HepG2 (cell line): ENCODE measurements around the gene GAN. TPM values are rescaled to one million over a fixed set of nuclear protein-coding genes. Genes with fewer than 3 reads are reported as not detected.

ENCODE experiments used
- ATAC-seq: fragments of 200-7000 bp; cut with Tn5 transposase; 3 replicates; pipeline ENCODE4 v1.9.1; 2020; ENCODE audit warnings: mild to moderate bottlenecking, moderate library complexity
- BruUV-seq: library from RNA; stranded (reverse); fragments of 400-500 nt; replicated peaks from 2 replicates; lab custom pipeline; 2021; lab: Mats Ljungman, UMichigan
- CTCF ChIA-PET: fragments of 300-600 bp; formaldehyde crosslinking; extraction: SDS; loops from one replicate; lab custom pipeline; 2021; ENCODE audit warnings: low total read pairs, inconsistent platforms, low intra/inter-chr PET ratio; lab: Yijun Ruan, JAX
- POLR2A ChIA-PET: fragments of 350-600 bp; sonication (Branson Sonifier 250); formaldehyde crosslinking; loops from one replicate; lab custom pipeline; 2020; ENCODE audit warnings: antibody characterized with exemption, inconsistent platforms; lab: Yijun Ruan, JAX
- DNase-seq: peaks from one replicate; pipeline ENCODE4 v3.0.0-alpha.2; 2015; ENCODE audit warnings: low spot score
- FAIRE-seq: peaks from 3 replicates; lab custom pipeline; 2011; peaks lifted over from hg19 to GRCh38; lab: Jason Lieb, UNC
- H2AFZ ChIP-seq: one replicate; pipeline ENCODE4 v1.6.1; 2011; ENCODE audit warnings: low read length, inconsistent platforms
- H3K27ac ChIP-seq: fragments of 300-600 bp; 3 replicates; pipeline ENCODE4 v1.8.0; 2011; ENCODE audit warnings: mixed run types, mild to moderate bottlenecking, mixed read lengths, low read length, inconsistent platforms; ENCODE audit not compliant: insufficient read depth; ENCODE audit errors: extremely low read length
- H3K27me3 ChIP-seq, 2 experiments: fragments of 200-600 bp in 1 of 2; 2 replicates in 1 of 2; 3 replicates in 1 of 2; pipeline versions ENCODE4 v1.6.0 to v1.8.0; 2011; ENCODE audit warnings: low read length in 2 of 2, mild to moderate bottlenecking in 2 of 2, moderate library complexity in 2 of 2, inconsistent platforms in 1 of 2; ENCODE audit not compliant: insufficient read depth in 2 of 2, control insufficient read depth in 1 of 2
- H3K36me3 ChIP-seq, 2 experiments: fragments of 200-600 bp in 1 of 2; replicated peaks in 1 of 2; 2 replicates in 1 of 2; 3 replicates in 1 of 2; pipeline versions ENCODE4 v1.5.1 to v1.8.0; 2011; ENCODE audit warnings: low read length in 2 of 2, inconsistent platforms in 1 of 2; ENCODE audit not compliant: insufficient read depth in 2 of 2, control insufficient read depth in 1 of 2
- H3K4me1 ChIP-seq: 2 replicates; pipeline ENCODE4 v1.5.1; 2012; ENCODE audit warnings: low read length, inconsistent platforms; ENCODE audit not compliant: insufficient read depth
- H3K4me2 ChIP-seq: 2 replicates; pipeline ENCODE4 v1.6.0; 2011; ENCODE audit warnings: low read depth, low read length, inconsistent platforms
- H3K4me3 ChIP-seq, 3 experiments: fragments of 200-600 bp in 1 of 3; sonication (generic), shearing (Covaris generic) in 1 of 3; replicated peaks in 1 of 3; 2 replicates each; pipeline ENCODE4 v1.5.1; 2011 to 2016; ENCODE audit warnings: low read length in 3 of 3, inconsistent platforms in 2 of 3, low read depth in 2 of 3, mild to moderate bottlenecking in 2 of 3, control low read depth in 1 of 3, mixed read lengths in 1 of 3; ENCODE audit not compliant: insufficient read depth in 1 of 3
- H3K79me2 ChIP-seq: one replicate; pipeline ENCODE4 v1.6.1; 2011; ENCODE audit warnings: low read length, inconsistent platforms; ENCODE audit not compliant: insufficient read depth
- H3K9ac ChIP-seq: 2 replicates; pipeline ENCODE4 v1.6.0; 2011; ENCODE audit warnings: mild to moderate bottlenecking, low read depth, low read length, inconsistent platforms; ENCODE audit not compliant: insufficient read depth
- H3K9me3 ChIP-seq: 2 replicates; pipeline ENCODE4 v1.5.1; 2012; ENCODE audit warnings: mild to moderate bottlenecking, low read length
- H4K20me1 ChIP-seq: 2 replicates; pipeline ENCODE4 v1.6.0; 2011; ENCODE audit warnings: inconsistent platforms, mild to moderate bottlenecking, low read length, moderate library complexity; ENCODE audit not compliant: insufficient read depth
- GFI1 ChIP-seq: sonication (generic); formaldehyde crosslinking; IDR thresholded peaks from 2 replicates; pipeline ENCODE4 v1.5.0; 2020; ENCODE audit warnings: missing genetic modification reagents, mild to moderate bottlenecking, borderline replicate concordance
- ISX ChIP-seq: sonication (generic); formaldehyde crosslinking; conservative IDR thresholded peaks from 2 replicates; pipeline ENCODE4 v1.5.0; 2020; ENCODE audit warnings: missing genetic modification reagents
- KDM6A ChIP-seq: IDR thresholded peaks from 2 replicates; pipeline ENCODE4 v1.6.1; 2016; ENCODE audit warnings: low read depth
- MNT ChIP-seq: fragments of 450-650 bp; IDR thresholded peaks from 2 replicates; pipeline ENCODE4 v1.6.1; 2016
- NFATC3 ChIP-seq: sonication (generic); formaldehyde crosslinking; IDR thresholded peaks from 2 replicates; pipeline ENCODE4 v1.5.1; 2020; ENCODE audit warnings: mild to moderate bottlenecking, missing genetic modification reagents
- PITX1 ChIP-seq: sonication (generic); formaldehyde crosslinking; IDR thresholded peaks from 2 replicates; pipeline ENCODE4 v1.5.1; 2020; ENCODE audit warnings: mild to moderate bottlenecking, missing genetic modification reagents
- RXRA ChIP-seq: sonication (generic); formaldehyde crosslinking; IDR thresholded peaks from 2 replicates; pipeline ENCODE4 v1.5.1; 2020; ENCODE audit warnings: missing genetic modification reagents
- SMARCE1 ChIP-seq: fragments of 450-650 bp; IDR thresholded peaks from 2 replicates; pipeline ENCODE4 v1.6.1; 2017; ENCODE audit warnings: borderline replicate concordance
- TFE3 ChIP-seq: IDR thresholded peaks from 2 replicates; pipeline ENCODE4 v1.6.1; 2016
- THYN1 ChIP-seq: sonication (generic); formaldehyde crosslinking; IDR thresholded peaks from 2 replicates; pipeline ENCODE4 v1.8.1; 2023; ENCODE audit warnings: low read depth, mild to moderate bottlenecking, moderate library complexity, missing genetic modification reagents, borderline replicate concordance
- ZNF160 ChIP-seq: sonication (generic); formaldehyde crosslinking; IDR thresholded peaks from 2 replicates; pipeline ENCODE4 v1.8.0; 2022; ENCODE audit warnings: mild to moderate bottlenecking, inconsistent platforms, missing genetic modification reagents
- ZNF512 ChIP-seq: sonication (generic); formaldehyde crosslinking; IDR thresholded peaks from 2 replicates; pipeline ENCODE4 v1.4.0; 2020; ENCODE audit warnings: mild to moderate bottlenecking, missing genetic modification reagents
- ZNF609 ChIP-seq: sonication (generic); formaldehyde crosslinking; IDR thresholded peaks from 2 replicates; pipeline ENCODE4 v1.4.0; 2020; ENCODE audit warnings: mild to moderate bottlenecking, missing genetic modification reagents, borderline replicate concordance
- ZNF816 ChIP-seq: sonication (generic); formaldehyde crosslinking; IDR thresholded peaks from 2 replicates; pipeline ENCODE4 v1.8.0; 2022; ENCODE audit warnings: missing genetic modification reagents, mild to moderate bottlenecking, borderline replicate concordance
- ZNF841 ChIP-seq: sonication (generic); formaldehyde crosslinking; IDR thresholded peaks from 2 replicates; pipeline ENCODE4 v1.8.1; 2023; ENCODE audit warnings: missing genetic modification reagents, borderline replicate concordance
- WGBS: methylation state at CpG from one replicate; pipeline ENCODE4 v1.1.6; 2017; ENCODE audit warnings: low lambda C conversion rate; 5-methylcytosine and 5-hydroxymethylcytosine counted together
- in situ Hi-C: cut with HindIII; loops from 2 replicates; pipeline ENCODE4 v1.10.0; 2017; ENCODE audit warnings: low pct_unique_long_range_greater_than_20kb; ENCODE audit not compliant: extremely low pct_ligation_motif_present
- intact Hi-C: fragments of 100-400 bp; cut with micrococcal nuclease; formaldehyde crosslinking; loops from one replicate; pipeline ENCODE4 v1.10.0; 2022; ENCODE audit not compliant: unreplicated experiment
- polyA plus RNA-seq, 8 experiments: library from polyadenylated mRNA; depleted of rRNA in 3 of 8; stranded (reverse) in 7 of 8; unstranded in 1 of 8; fragments of >200 nt; fragmentation: Illumina TruSeq in 4 of 8; extraction: Trizol in 4 of 8; gene quantifications; 2 replicates each; pipeline versions ENCODE4 v1.2.1 to v1.2.3, GENCODE V29; 2011 to 2016; ENCODE audit warnings: low read depth in 4 of 8, missing spikeins in 1 of 8, mixed read lengths in 1 of 8; ENCODE audit not compliant: insufficient read depth in 1 of 8
- total RNA-seq, 5 experiments: library from RNA; depleted of rRNA; stranded (reverse); fragments of >200 nt; fragmentation: Illumina TruSeq; extraction: Trizol; gene quantifications; 2 replicates each; pipeline ENCODE4 v1.2.3, GENCODE V29; 2016; ENCODE audit warnings: low read depth in 1 of 5

GAN gene
- total and polyA plus RNA-seq, 2 of the 13 experiments (the other 11 are each of a cell fraction or from before 2014, with no cell fraction given): 4.3 to 11.0 TPM

- TF ChIP-seq GFI1 (CRISPR knock-in tag): no peak
Observed at GRCh38 chr16:81316176-81316496, 1.4 kb downstream of the GAN start (continued).

GRCh38 chr16:81318711-81319110 lies 3.9 kb downstream of the GAN start:
- Histone ChIP-seq H2AFZ (no peak overlapping the region), H3K79me2 (peaks cover 68% of the 10 kb centered on the region), H3K36me3 (no peaks in the 10 kb centered on the region; a peak in 1 of 5 replicates), H3K27me3 (no peaks in the 10 kb centered on the region; a peak in 1 of 5 replicates), H4K20me1 (peaks cover 2% of the 10 kb centered on the region; the same call in 1 of the 2 replicates), H3K4me1 (peaks cover 30% of the 10 kb centered on the region), H3K4me2 (no peak overlapping the region), H3K9me3 (no peaks in the 10 kb centered on the region), H3K9ac (no peak overlapping the region), H3K27ac (no peak overlapping the region), H3K4me3 (no peak overlapping the region)
- DNase-seq: no peak
- in situ Hi-C loops (no loop called here), intact Hi-C loops (no loop called here)
- POLR2A ChIA-PET: no interaction called here
- no peak for ATAC-seq
- 87% methylated on average over 7 of the region's 7 CpGs for WGBS
- BruUV-seq: no TSS peak
- no peak for FAIRE-seq
- CTCF ChIA-PET: no interaction called here
- TF ChIP-seq ISX (CRISPR knock-in tag) (no peak), RXRA (no peak), ZNF160 (CRISPR knock-in tag) (no peak), ZNF816 (no peak), THYN1 (CRISPR knock-in tag) (no peak), ZNF512 (CRISPR knock-in tag) (no peak), PITX1 (CRISPR knock-in tag) (no peak), MNT (no peak), KDM6A (CRISPR knock-in tag) (no peak), GFI1 (CRISPR knock-in tag) (no peak), ZNF609 (CRISPR knock-in tag) (no peak), ZNF841 (no peak), SMARCE1 (no peak), TFE3 (CRISPR knock-in tag) (no peak), NFATC3 (CRISPR knock-in tag) (no peak)
